Breast epithelium (tissue), 4 donors: ENCODE data around the gene FTH1. TPM values are rescaled to one million over a fixed set of nuclear protein-coding genes. Genes with fewer than 3 reads are reported as not detected.

Source experiments
- DNase-seq, 2 donors: peaks; one replicate each; pipeline ENCODE4 v3.0.0-alpha.2; 2019; ENCODE audit warnings: low spot score in 2 of 2
- H3K27ac ChIP-seq, 2 donors: fragments of 200-600 bp; sonication (generic) in 1 of 2; one replicate each; pipeline ENCODE4 v1.5.1; 2016 to 2019; ENCODE audit warnings: mild to moderate bottlenecking in 1 of 2
- H3K27me3 ChIP-seq, 2 donors: fragments of 200-600 bp; sonication (generic) in 1 of 2; one replicate each; pipeline versions ENCODE4 v1.5.1 to v1.6.0; 2017 to 2019; ENCODE audit warnings: control low read depth in 1 of 2, mild to moderate bottlenecking in 1 of 2
- H3K36me3 ChIP-seq: fragments of 200-600 bp; one replicate; pipeline ENCODE4 v1.5.1; 2019
- H3K4me1 ChIP-seq, 2 donors: fragments of 200-600 bp; sonication (generic); one replicate each; pipeline ENCODE4 v1.5.1; 2016 to 2019; ENCODE audit warnings: control low read depth in 1 of 2
- H3K4me3 ChIP-seq, 3 donors: fragments of 200-600 bp; sonication (generic); 1 replicate in 2 of 3; 2 replicates in 1 of 3; pipeline ENCODE4 v1.5.1; 2016 to 2019; ENCODE audit warnings: mild to moderate bottlenecking in 3 of 3, moderate library complexity in 2 of 3
- H3K9me3 ChIP-seq, 2 donors: fragments of 200-600 bp; sonication (generic) in 1 of 2; one replicate each; pipeline ENCODE4 v1.5.1; 2016 to 2019; ENCODE audit warnings: control low read depth in 1 of 2
- POLR2A ChIP-seq: fragments of 450-650 bp; IDR thresholded peaks from one replicate; pipeline ENCODE4 v1.6.1; 2016; ENCODE audit warnings: antibody characterized with exemption, mild to moderate bottlenecking, moderate library complexity
- POLR2AphosphoS5 ChIP-seq, 3 donors: sonication (generic); formaldehyde crosslinking; IDR thresholded peaks; one replicate each; pipeline ENCODE4 v1.6.1; 2017; ENCODE audit warnings: antibody characterized with exemption in 3 of 3
- intact Hi-C: fragments of 100-400 bp; cut with DNase I; formaldehyde crosslinking; loops from one replicate; pipeline ENCODE4 v1.15.1; 2023; ENCODE audit warnings: low total_unique reads
- total RNA-seq, 3 donors: library from RNA; depleted of rRNA; stranded (reverse); fragments of >200 nt; gene quantifications; one replicate each; pipeline ENCODE4 v1.1.0, GENCODE V29; 2016
- TF ChIP-seq, protein P1 (sequence below), 3 donors: fragments of 450-650 bp; IDR thresholded peaks; one replicate each; pipeline ENCODE4 v1.5.1; 2016 to 2017; ENCODE audit warnings: antibody characterized with exemption in 3 of 3, mild to moderate bottlenecking in 3 of 3, moderate library complexity in 3 of 3

FTH1 gene
- 1,000 to 10,000 TPM; 2,151 to 6,439 (median 3,491) TPM for total RNA-seq

- TF ChIP-seq POLR2A (peak; percentile 99), POLR2AphosphoS5 (IDR thresholded peaks at IDR 0.05) (peak; percentile 98 to 99 (median 98))
- TF ChIP-seq, protein P1, sequence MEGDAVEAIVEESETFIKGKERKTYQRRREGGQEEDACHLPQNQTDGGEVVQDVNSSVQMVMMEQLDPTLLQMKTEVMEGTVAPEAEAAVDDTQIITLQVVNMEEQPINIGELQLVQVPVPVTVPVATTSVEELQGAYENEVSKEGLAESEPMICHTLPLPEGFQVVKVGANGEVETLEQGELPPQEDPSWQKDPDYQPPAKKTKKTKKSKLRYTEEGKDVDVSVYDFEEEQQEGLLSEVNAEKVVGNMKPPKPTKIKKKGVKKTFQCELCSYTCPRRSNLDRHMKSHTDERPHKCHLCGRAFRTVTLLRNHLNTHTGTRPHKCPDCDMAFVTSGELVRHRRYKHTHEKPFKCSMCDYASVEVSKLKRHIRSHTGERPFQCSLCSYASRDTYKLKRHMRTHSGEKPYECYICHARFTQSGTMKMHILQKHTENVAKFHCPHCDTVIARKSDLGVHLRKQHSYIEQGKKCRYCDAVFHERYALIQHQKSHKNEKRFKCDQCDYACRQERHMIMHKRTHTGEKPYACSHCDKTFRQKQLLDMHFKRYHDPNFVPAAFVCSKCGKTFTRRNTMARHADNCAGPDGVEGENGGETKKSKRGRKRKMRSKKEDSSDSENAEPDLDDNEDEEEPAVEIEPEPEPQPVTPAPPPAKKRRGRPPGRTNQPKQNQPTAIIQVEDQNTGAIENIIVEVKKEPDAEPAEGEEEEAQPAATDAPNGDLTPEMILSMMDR (IDR thresholded peaks at IDR 0.05), result peak in 1 of 3 donors; percentile 13
- Histone ChIP-seq H3K36me3 (no peaks in the 10 kb centered on the region), H3K4me3 (peak within 1 kb of the TSS; percentile 85 to 98 (median 89)), H3K27ac (peak within 1 kb of the TSS; percentile 98 to 100), H3K9me3 (no peaks in the 10 kb centered on the region), H3K27me3 (no peaks in the 10 kb centered on the region), H3K4me1 (peaks cover 28 to 30% of the 10 kb centered on the region in 2 donors)
- intact Hi-C loops, result no loop called here
- peak; percentile 87 to 95 for DNase-seq
These were observed at the start of gene FTH1 for GRCh38 chr11:61967116-61967923. TSS of gene FTH1 (minus strand) at chr11:61967634. CDS start at chr11:61967425, 209 bp downstream.

- no peak for TF ChIP-seq POLR2A
- TF ChIP-seq, protein P1 (IDR thresholded peaks at IDR 0.05), result no peak
- TF ChIP-seq POLR2AphosphoS5 (IDR thresholded peaks at IDR 0.05), result no peak
- Histone ChIP-seq H3K36me3 (no peaks in the 10 kb centered on the region), H3K4me1 (no peaks in the 10 kb centered on the region), H3K27ac (no peak overlapping the region), H3K9me3 (no peaks in the 10 kb centered on the region), H3K27me3 (no peaks in the 10 kb centered on the region), H3K4me3 (no peak overlapping the region)
- DNase-seq, result no peak
- intact Hi-C loops, result no loop called here
These were observed 48.2 kb upstream of the FTH1 start for GRCh38 chr11:62015615-62016014.

GRCh38 chr11:62013537-62014476 is 46.4 kb upstream of the FTH1 start:
- Histone ChIP-seq H3K27ac (peak overlapping the region; percentile 82 to 83), H3K27me3 (no peaks in the 10 kb centered on the region), H3K4me1 (no peaks in the 10 kb centered on the region), H3K9me3 (no peaks in the 10 kb centered on the region), H3K4me3 (peak overlapping the region in 1 of 3 donors; percentile 53), H3K36me3 (no peaks in the 10 kb centered on the region)
- TF ChIP-seq, protein P1 (IDR thresholded peaks at IDR 0.05), result no peak
- TF ChIP-seq POLR2A (no peak), POLR2AphosphoS5 (IDR thresholded peaks at IDR 0.05) (peak in 2 of 3 donors; percentile 41 to 51)
- peak; percentile 84 to 89 for DNase-seq
- intact Hi-C loops, result no loop called here

DNA sequence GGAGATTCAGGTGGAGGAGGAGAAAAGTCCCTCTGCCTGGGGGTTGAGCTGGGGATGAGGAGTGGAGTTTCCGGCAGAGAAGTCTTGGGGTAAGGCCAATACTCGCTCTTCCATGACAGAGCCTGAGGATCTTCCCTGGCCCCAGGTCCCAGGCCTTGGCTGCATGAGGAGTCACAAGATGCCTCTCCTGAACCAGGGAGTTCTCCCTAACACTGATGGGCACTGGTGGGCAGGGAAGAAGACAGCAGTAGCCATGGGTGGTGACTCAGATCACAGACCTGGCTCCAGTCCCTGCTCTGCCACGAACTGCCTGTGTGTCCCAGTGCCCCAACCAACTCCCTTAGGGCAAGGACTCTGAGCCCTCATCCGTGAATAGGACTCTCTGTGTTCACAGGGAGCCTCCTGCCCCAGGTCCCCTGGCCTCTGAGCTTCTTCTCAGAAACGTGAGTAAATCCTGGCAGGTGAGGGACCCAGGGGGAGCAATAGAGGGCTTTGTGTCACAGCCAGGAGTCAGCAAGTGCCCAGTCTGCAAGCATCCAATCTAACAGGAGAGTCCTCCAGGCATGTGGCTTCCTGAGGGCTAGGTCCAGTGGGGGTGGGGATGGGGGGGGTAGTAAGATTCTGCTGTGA is 45.5 kb upstream of the FTH1 start:
- DNase-seq, result peak; percentile 71 to 90
- no peaks in the 10 kb centered on the region for H3K9me3 ChIP-seq
- TF ChIP-seq POLR2AphosphoS5 (IDR thresholded peaks at IDR 0.05), result peak in 2 of 3 donors; percentile 31 to 58
- TF ChIP-seq, protein P1 (IDR thresholded peaks at IDR 0.05), result no peak
- TF ChIP-seq POLR2A, result no peak

More for the DNA sequence above, 45.5 kb upstream of the FTH1 start:
- intact Hi-C loops, result no loop called here
- no peaks in the 10 kb centered on the region for H3K4me1 ChIP-seq
- H3K36me3 ChIP-seq, result no peaks in the 10 kb centered on the region
- peak overlapping the region; percentile 82 to 83 for H3K27ac ChIP-seq
- H3K27me3 ChIP-seq, result no peaks in the 10 kb centered on the region
- peak overlapping the region in 1 of 3 donors; percentile 53 for H3K4me3 ChIP-seq
